NOMO-1 treated with DMSO at 0.1 percent for 48 hours (cell line): ENCODE data around the gene ATP4B.
A peak's percentile ranks its signal among the peaks of the same experiment; 100 is the strongest.
"Not testable (repeated sequence)": the region's sequence is repeated elsewhere in the genome, so short reads cannot be mapped to it uniquely, and the experiment has no call there.

Experiments
- DNase-seq: peaks from one replicate; lab custom pipeline; 2025; ENCODE audit not compliant: unreplicated experiment; lab: John Stamatoyannopoulos, UW

ATP4B gene

GRCh38 chr13:113625965-113626721 is 31.9 kb downstream of the ATP4B start:
- DNase-seq: no peak

- DNase-seq: not testable (repeated sequence)
Observed at GRCh38 chr13:113624640-113625304, 33.2 kb downstream of the ATP4B start.

- no peak for DNase-seq
Observed at GRCh38 chr13:113624235-113624587, 33.8 kb downstream of the ATP4B start.

GRCh38 chr13:113623491-113624234 is 34.3 kb downstream of the ATP4B start:
- DNase-seq: no peak

- DNase-seq: no peak
Observed at GRCh38 chr13:113622791-113623490, 35.1 kb downstream of the ATP4B start.

GRCh38 chr13:113621986-113622550 is 35.9 kb downstream of the ATP4B start:
- DNase-seq: not testable (repeated sequence)

- not testable (repeated sequence) for DNase-seq
Observed at GRCh38 chr13:113621498-113621897, 36.5 kb downstream of the ATP4B start.

- no peak for DNase-seq
Observed at GRCh38 chr13:113621046-113621445, 37.0 kb downstream of the ATP4B start.

- no peak for DNase-seq
Observed at GRCh38 chr13:113620036-113620796, 37.8 kb downstream of the ATP4B start.

GRCh38 chr13:113618455-113618854 is 39.5 kb downstream of the ATP4B start:
- DNase-seq: no peak

- DNase-seq: no peak
Observed at GRCh38 chr13:113617961-113618360, 40.0 kb downstream of the ATP4B start.

- no peak for DNase-seq
Observed at GRCh38 chr13:113616991-113617749, 40.8 kb downstream of the ATP4B start.

- peak; percentile 90 for DNase-seq
Observed at GRCh38 chr13:113616281-113616906, 41.6 kb downstream of the ATP4B start.

- no peak for DNase-seq
Observed at GRCh38 chr13:113613789-113614379, 44.1 kb downstream of the ATP4B start.

- no peak for DNase-seq
Observed at GRCh38 chr13:113612607-113613006, 45.4 kb downstream of the ATP4B start.

GRCh38 chr13:113611996-113612395 is 46.0 kb downstream of the ATP4B start:
- DNase-seq: no peak

- DNase-seq: no peak
Observed at GRCh38 chr13:113610266-113610665, 47.7 kb downstream of the ATP4B start.

GRCh38 chr13:113609616-113610015 is 48.4 kb downstream of the ATP4B start:
- DNase-seq: no peak
